ENCODE data around the gene CSTPP1.

GRCh38 chr11:47028195-47029093, 91.9 kb downstream of the CSTPP1 start:
- TF ChIP-seq, protein P1, sequence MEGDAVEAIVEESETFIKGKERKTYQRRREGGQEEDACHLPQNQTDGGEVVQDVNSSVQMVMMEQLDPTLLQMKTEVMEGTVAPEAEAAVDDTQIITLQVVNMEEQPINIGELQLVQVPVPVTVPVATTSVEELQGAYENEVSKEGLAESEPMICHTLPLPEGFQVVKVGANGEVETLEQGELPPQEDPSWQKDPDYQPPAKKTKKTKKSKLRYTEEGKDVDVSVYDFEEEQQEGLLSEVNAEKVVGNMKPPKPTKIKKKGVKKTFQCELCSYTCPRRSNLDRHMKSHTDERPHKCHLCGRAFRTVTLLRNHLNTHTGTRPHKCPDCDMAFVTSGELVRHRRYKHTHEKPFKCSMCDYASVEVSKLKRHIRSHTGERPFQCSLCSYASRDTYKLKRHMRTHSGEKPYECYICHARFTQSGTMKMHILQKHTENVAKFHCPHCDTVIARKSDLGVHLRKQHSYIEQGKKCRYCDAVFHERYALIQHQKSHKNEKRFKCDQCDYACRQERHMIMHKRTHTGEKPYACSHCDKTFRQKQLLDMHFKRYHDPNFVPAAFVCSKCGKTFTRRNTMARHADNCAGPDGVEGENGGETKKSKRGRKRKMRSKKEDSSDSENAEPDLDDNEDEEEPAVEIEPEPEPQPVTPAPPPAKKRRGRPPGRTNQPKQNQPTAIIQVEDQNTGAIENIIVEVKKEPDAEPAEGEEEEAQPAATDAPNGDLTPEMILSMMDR (IDR thresholded peaks at IDR 0.05): no peak
- TF ChIP-seq POLR2A (IDR thresholded peaks at IDR 0.05): no peak

Measured in Peyer's patch (tissue), 4 donors.